GM12891 (cell line): ENCODE data around the gene ZNF783.

Source experiments
- POLR2A ChIP-seq: IDR thresholded peaks from 2 replicates; pipeline ENCODE4 v1.6.1; 2011; ENCODE audit warnings: low read depth, low read length, control low read depth
- POLR2AphosphoS5 ChIP-seq: IDR thresholded peaks from 2 replicates; pipeline ENCODE4 v1.6.1; 2011; ENCODE audit warnings: low read depth, low read length, control low read depth

- TF ChIP-seq POLR2AphosphoS5 (no peak), POLR2A (no peak)
Observed at GRCh38 chr7:149241696-149242095, 20.3 kb upstream of the ZNF783 start.
